ENCODE data around the gene AKR7A3.
"Not testable (repeated sequence)": the region's sequence is repeated elsewhere in the genome, so short reads cannot be mapped to it uniquely, and the experiment has no call there.

The AKR7A3 gene

GRCh38 chr1:19317126-19317910, 28.7 kb upstream of the AKR7A3 start:
- DNase-seq = no peak

DNA sequence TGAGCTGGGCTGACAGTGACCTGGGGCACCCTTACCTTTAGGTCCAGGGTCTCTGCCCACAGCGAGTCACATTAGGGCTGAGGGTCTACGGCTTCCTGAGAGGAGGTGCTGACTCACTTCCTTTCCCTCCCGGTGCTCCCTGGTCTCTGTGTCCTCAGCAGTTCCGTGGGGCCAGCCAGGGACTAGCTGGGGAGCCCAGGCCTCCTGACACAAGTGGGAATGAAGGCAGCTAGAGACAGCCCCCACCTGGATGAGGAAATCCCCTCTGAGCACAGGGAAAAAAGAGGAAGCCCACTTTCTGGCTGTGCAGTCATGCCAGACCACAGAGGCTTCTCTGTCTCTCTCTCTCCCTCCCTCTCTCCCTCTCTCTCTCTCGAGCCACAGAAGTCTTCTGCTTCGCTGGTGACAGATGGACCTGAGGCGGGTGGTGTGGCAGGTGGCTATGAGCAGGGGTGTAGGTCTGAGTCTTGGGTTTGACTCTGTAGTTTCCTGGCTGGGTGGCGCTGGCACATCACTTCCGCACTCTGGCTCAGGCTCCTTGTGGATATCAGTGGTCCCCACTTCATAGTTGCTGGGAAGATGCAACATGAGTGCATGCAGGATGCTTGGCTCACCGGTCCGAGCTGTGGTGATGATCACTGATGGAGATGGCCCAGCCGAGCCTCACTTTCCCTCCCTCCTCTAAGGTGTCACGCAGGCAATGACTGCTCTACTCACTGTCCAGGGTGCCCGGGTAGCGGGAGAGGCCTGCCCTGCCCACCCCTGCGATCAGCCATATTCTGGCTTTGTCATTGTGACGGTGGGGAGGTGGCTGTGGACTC, 27.0 kb upstream of the AKR7A3 start:
- DNase-seq = no peak

DNA sequence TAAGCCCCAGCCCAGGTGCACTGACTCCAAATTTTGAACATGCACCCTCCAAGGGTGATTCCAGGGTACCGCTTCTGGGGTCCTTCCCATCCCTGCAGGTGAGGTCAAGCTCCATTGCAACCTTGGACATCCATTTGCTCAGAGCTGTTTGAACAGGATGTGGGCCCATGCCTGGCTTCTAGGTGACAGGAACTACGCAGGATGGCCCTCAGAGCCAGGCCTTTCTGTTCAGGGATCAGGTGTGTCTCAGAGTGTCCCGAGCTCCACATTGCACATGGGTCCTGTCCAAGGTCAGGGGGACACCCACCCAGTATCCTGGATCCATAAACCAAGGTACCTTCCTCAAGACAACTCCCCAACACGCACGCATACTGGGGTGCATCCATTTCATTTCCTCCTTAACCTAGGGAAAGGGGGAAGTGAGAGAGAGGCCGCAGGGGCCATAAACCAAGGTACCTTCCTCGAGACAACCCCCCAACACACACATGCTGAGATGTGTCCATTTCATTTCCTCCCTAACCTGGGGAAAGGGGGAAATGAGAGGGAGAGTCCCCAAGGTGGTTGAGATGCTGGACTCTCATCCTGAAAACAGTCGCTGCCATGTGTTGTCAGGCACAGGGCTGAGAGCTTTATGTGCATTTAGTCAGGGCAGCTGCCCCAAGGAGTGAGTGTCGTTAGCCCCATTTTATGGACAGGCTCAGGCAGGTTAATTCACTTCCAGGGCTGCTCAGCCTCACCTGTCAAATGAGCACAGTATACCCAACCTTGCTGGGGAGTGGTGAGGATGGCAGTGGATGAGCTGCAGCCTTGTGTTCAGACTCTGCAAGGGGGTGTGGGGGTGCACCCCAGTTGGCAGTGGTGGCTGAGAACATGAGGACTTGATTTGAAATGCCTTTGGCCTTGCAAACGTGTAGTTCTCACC, 25.7 kb upstream of the AKR7A3 start:
- DNase-seq = no peak

DNA sequence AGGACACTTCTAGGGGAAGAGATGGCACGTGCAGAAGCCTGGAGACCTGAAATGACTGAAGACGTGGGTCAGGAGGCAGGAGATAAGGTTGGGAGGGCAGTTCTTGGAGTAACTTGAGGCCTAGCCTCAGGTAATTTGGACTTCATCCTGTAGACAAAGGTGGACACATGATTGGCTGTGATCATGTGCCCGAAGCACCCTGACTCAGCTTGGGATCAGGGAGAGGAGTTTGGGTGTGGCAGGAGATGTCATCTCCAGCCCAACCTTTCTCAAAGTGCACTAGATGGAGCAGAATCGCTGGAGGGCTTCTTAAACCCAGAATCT, 25.0 kb upstream of the AKR7A3 start:
- DNase-seq = no peak

GRCh38 chr1:19312782-19313635, 24.4 kb upstream of the AKR7A3 start:
- DNase-seq = no peak

GRCh38 chr1:19311931-19312781, 23.6 kb upstream of the AKR7A3 start, which contains the start of the genes AKR7A2 and SLC66A1:
TSS of gene AKR7A2 (minus strand) at chr1:19312144. CDS start at chr1:19312124, 20 bp downstream.
TSS of gene SLC66A1 (plus strand) at chr1:19312326. CDS start at chr1:19317678, 5,352 bp downstream.
- peak; percentile 30 to 87 (median 71) for DNase-seq

- no peak for DNase-seq
Measured at GRCh38 chr1:19311503-19311930, 22.9 kb upstream of the AKR7A3 start.

DNA sequence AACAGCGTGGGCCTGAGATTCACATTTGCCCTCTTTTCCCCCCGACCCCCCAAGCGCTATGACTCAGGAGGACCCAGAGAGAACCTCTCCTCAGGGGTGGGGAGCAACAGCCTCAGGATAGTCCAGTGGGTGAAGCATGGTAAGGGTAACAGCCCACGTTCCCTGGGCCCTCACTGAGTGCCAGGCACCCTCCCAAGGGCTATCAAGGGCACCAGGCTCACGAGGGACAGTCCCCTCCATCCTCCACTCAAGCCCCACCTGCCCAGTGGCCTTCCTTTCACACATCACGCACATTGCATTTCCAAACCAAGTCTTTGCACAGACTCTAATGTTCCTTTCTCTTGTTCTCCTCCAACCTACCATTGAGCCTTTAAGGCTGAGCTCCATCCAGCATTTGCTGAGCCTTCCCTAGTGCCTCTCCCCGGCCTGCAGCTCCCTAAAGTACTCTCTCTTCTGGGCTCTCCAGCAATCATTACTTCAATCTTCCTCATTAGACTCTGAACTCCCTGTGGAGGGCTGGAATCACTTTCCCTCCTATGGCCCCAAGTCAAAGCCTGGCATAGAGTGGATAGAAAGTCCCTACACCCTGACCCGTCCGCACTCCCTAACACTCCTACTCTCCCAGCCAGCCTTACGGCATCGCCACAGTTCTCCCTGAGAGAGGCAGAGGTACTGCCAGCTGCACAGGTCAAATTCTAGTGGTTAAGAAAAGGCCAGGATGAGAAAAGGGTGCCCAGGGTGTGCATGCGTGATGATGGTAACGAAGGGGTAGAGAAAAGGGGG, 22.3 kb upstream of the AKR7A3 start:
- DNase-seq = no peak

DNA sequence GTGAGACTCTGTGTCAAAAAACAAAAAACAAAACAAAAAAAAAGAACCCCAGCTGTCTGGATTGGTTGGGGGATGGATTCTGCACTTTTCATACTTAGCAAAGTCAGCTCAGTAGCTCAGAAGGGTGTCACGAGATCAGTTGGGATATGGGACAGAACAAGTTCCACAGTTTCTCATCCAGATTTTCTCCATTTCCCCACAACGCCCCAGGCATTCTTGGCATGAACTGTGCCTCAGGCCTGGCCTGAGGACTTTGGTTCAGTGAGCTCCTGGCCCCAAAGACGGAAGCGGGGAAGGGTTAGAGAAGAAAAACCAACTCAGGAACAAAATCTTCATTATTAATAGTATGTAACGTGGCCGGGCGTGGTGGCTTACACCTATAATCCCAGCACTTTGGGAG, 21.5 kb upstream of the AKR7A3 start:
- DNase-seq = no peak

GRCh38 chr1:19309123-19309813, 20.7 kb upstream of the AKR7A3 start:
- DNase-seq = no peak

- no peak for DNase-seq
Measured at GRCh38 chr1:19308509-19308907, 19.9 kb upstream of the AKR7A3 start.

DNA sequence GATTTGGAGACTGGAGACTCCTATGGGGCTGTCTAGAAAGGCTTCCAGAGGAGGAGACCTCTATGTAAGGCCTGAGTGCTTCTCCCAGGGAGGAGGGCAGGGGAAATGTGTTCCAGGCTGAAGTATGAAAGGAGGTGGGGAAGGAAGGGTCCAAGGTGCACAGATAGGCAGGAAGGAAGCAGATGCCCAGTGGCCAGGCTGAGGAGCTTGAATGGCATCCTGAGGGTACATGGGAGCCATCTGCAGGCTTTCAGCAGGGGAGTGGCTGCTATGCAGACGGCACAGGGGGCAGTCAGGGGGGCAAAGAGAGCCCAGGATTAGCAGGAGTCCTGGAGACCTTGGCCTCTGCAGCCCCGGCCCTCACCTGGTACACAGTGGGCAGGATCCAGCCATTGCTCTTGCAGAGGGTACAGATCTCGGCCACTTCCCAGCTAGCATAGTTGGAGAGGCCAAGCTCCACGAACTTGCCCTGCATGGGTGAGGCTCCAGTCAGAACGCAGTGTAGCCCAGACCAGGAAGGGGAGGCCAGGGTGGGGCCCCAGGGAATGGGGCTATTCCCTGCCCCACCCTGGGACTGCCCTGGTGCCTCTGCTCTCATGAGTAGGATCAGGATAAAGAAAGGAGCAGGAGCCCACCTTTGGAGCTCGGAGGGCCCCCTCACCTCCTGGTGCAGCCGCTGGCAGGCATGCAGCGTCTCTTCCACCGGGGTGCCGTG, 19.4 kb upstream of the AKR7A3 start:
- DNase-seq = no peak

GRCh38 chr1:19306941-19307340, 18.4 kb upstream of the AKR7A3 start:
- DNase-seq = no peak

DNA sequence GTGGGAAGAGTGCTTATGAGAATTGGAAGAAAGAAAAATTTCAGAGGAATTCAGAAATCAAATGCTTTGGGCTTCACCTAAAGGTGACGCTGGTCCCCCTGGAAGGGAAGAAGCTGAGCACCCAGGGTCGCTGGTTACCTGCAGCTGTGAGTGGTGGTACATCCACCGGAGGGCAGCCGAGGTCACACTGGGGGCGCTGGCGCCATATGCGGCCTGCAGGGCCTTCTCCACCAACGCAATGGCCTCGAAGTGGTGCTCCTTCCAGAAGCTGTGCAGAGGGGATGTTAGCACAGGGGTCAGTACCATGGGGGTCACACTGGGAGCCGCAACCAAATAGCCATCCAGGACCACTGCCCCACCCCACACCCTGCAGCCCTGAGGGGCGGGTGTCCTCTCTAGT, 17.3 kb upstream of the AKR7A3 start:
- no peak for DNase-seq

- not testable (repeated sequence) for DNase-seq
Measured at GRCh38 chr1:19304081-19304480, 15.5 kb upstream of the AKR7A3 start.

DNA sequence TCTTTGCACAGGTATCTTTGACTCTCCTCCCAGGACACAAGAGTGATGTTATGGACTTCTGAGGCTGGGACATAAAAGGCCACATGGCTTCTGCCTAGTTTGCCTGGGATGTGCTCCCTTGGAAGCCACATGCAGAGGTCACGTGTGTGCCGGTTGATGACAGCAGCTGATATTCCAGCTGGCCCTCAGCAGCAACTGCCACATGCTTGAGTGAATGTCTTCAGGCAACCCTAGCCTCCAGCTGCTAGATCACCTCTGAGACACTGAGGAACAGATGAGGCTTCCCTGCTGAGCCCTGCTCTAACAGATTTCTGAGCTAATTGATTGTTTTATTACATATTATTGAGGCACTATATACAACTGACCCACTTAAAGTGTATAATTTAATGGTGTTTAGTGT, 11.6 kb upstream of the AKR7A3 start:
- DNase-seq = no peak

DNA sequence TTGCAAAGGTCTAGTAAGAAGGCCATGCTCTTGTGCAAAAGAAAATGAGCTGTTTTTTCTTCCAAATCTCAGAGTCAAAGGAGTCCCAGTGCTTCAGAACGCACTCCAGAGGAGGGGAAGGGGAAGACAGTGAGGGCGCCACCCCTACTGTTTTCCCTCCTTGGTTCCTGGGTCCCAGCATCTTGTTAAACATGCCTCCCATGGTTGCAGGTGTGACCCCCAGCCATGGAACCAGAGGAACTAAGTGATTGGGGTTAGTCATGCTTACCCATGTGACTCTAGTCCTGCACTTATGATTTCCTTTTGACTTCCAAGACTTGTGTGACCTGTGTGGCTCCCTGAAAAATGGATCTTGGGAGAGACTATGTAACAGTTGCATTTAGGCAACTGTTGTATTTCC, 6.1 kb upstream of the AKR7A3 start:
- no peak for DNase-seq

DNA sequence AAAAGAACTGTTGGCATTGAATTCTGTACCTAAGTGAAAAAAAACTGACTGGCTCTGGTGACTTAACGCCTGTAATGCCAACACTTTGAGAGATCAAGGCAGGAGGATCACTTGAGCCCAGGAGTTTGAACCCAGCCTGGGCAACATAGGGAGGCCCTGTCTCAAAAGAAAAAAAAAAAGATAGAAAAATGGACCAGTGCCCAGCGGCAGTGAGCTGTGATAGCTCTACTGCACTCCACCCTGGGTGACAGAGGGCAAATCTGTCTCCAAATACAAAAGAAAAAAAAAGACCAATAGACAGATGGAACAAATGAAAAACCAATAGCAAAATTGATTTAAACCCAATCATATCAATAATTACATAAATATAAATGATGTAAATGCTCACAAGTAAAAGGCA, 674 bp upstream of the AKR7A3 start:
- DNase-seq = no peak
